Stomach (tissue), 9 donors: ENCODE data around the gene RYR3. TPM values are rescaled to one million over a fixed set of nuclear protein-coding genes. Genes with fewer than 3 reads are reported as not detected.

Source experiments
- DNase-seq, 2 donors: peaks; one replicate each; pipeline versions ENCODE4 v3.0.0 to v3.0.0-alpha.2; 2013 to 2019
- H3K27ac ChIP-seq, 5 donors: fragments of 200-600 bp in 4 of 5; sonication (generic) in 4 of 5; one replicate each; pipeline ENCODE4 v1.5.1; 2013 to 2019; ENCODE audit warnings: mild to moderate bottlenecking in 1 of 5, moderate library complexity in 1 of 5
- H3K27me3 ChIP-seq, 3 donors: fragments of 200-600 bp; sonication (generic); one replicate each; pipeline ENCODE4 v1.5.1; 2017 to 2019; ENCODE audit warnings: mixed run types in 1 of 3
- H3K36me3 ChIP-seq, 4 donors: fragments of 200-600 bp; sonication (generic); 1 replicate in 3 of 4; 2 replicates in 1 of 4; pipeline ENCODE4 v1.5.1; 2016 to 2019
- H3K4me1 ChIP-seq, 4 donors: fragments of 200-600 bp; sonication (generic); one replicate each; pipeline ENCODE4 v1.5.1; 2016 to 2019
- H3K4me3 ChIP-seq, 4 donors: fragments of 200-600 bp; sonication (generic) in 3 of 4; one replicate each; pipeline ENCODE4 v1.5.1; 2016 to 2019; ENCODE audit warnings: mild to moderate bottlenecking in 1 of 4
- H3K9me3 ChIP-seq, 4 donors: fragments of 200-600 bp; sonication (generic); one replicate each; pipeline ENCODE4 v1.5.1; 2016 to 2019
- CTCF ChIP-seq, 7 experiments: fragments of 450-650 bp in 4 of 7; fragments of 200-600 bp in 3 of 7; sonication (generic) in 3 of 7; IDR thresholded peaks; one replicate each; pipeline ENCODE4 v1.5.1; 2016 to 2019; ENCODE audit warnings: antibody characterized with exemption in 7 of 7, control low read depth in 2 of 7, mild to moderate bottlenecking in 1 of 7
- EP300 ChIP-seq: sonication (generic); formaldehyde crosslinking; IDR thresholded peaks from one replicate; pipeline ENCODE4 v1.6.1; 2017; ENCODE audit warnings: antibody characterized with exemption
- POLR2A ChIP-seq, 4 donors: fragments of 450-650 bp; IDR thresholded peaks; one replicate each; pipeline ENCODE4 v1.6.1; 2016; ENCODE audit warnings: antibody characterized with exemption in 4 of 4, control low read depth in 2 of 4, mild to moderate bottlenecking in 1 of 4, moderate library complexity in 1 of 4
- POLR2AphosphoS5 ChIP-seq, 3 donors: sonication (generic); formaldehyde crosslinking; IDR thresholded peaks; one replicate each; pipeline ENCODE4 v1.6.1; 2016; ENCODE audit warnings: antibody characterized with exemption in 3 of 3
- WGBS, 5 donors: extraction: QIAGEN DNeasy Blood & Tissue Kit in 3 of 5; methylation state at CpG; one replicate each; pipeline versions ENCODE4 v1.1.5 to v1.1.7; 2013 to 2018; 5-methylcytosine and 5-hydroxymethylcytosine counted together
- intact Hi-C: fragments of 100-400 bp; cut with DNase I; formaldehyde crosslinking; loops from one replicate; pipeline ENCODE4 v1.15.1; 2023; ENCODE audit warnings: low total_unique reads
- polyA plus RNA-seq, 3 donors: library from polyadenylated mRNA; stranded (reverse); fragments of 200-250 nt; gene quantifications; one replicate each; pipeline ENCODE4 v1.2.3, GENCODE V29; 2013
- total RNA-seq, 5 donors: library from RNA; depleted of rRNA; stranded (reverse); fragments of >200 nt; gene quantifications; one replicate each; pipeline versions ENCODE4 v1.1.0 to v1.2.3, GENCODE V29; 2014 to 2016
- donor health status: healthy with polysubstance abuse.
- donor health status: Bipolar disorder and iron deficiency.
- donor health status: healthy.

Gene RYR3
- total and polyA plus RNA-seq, 8 donors = 0.12 to 36.2 (median 4.0) TPM

- no peak overlapping the region for H3K4me3 ChIP-seq
- no peak for DNase-seq
- no peaks in the 10 kb centered on the region for H3K27me3 ChIP-seq
- no peaks in the 10 kb centered on the region for H3K9me3 ChIP-seq
- no peaks in the 10 kb centered on the region for H3K4me1 ChIP-seq
- intact Hi-C loops = no loop called here
- no peak for TF ChIP-seq POLR2AphosphoS5 (IDR thresholded peaks at IDR 0.05)
- no peak for TF ChIP-seq CTCF (IDR thresholded peaks at IDR 0.05)
- no peak for TF ChIP-seq EP300
- TF ChIP-seq POLR2A (IDR thresholded peaks at IDR 0.05) = no peak
- WGBS, 5 donors = 80 to 93% (median 88%) methylated on average over 3 of the region's 3 CpGs
- no peaks in the 10 kb centered on the region for H3K36me3 ChIP-seq
- no peak overlapping the region for H3K27ac ChIP-seq
Measured at GRCh38 chr15:33400941-33401340, 90.2 kb downstream of the RYR3 start.

GRCh38 chr15:33402600-33402999 is 91.8 kb downstream of the RYR3 start:
- TF ChIP-seq POLR2A (IDR thresholded peaks at IDR 0.05) (no peak), EP300 (no peak), CTCF (IDR thresholded peaks at IDR 0.05) (no peak), POLR2AphosphoS5 (IDR thresholded peaks at IDR 0.05) (no peak)
- Histone ChIP-seq H3K4me3 (no peak overlapping the region), H3K9me3 (no peaks in the 10 kb centered on the region), H3K4me1 (no peaks in the 10 kb centered on the region), H3K27ac (no peak overlapping the region), H3K27me3 (no peaks in the 10 kb centered on the region), H3K36me3 (no peaks in the 10 kb centered on the region)
- WGBS, 5 donors = 66 to 72% (median 70%) methylated on average over 2 of the region's 2 CpGs
- no peak for DNase-seq
- intact Hi-C loops = no loop called here

- WGBS, 5 donors = 84 to 100% (median 92%) methylated on average over 1 of the region's 1 CpG
- H3K36me3 ChIP-seq = no peaks in the 10 kb centered on the region
- H3K4me3 ChIP-seq = no peak overlapping the region
- H3K27ac ChIP-seq = no peak overlapping the region
- intact Hi-C loops = no loop called here
- no peaks in the 10 kb centered on the region for H3K9me3 ChIP-seq
- no peak for DNase-seq
- no peak for TF ChIP-seq CTCF (IDR thresholded peaks at IDR 0.05)
- no peak for TF ChIP-seq POLR2AphosphoS5 (IDR thresholded peaks at IDR 0.05)
- no peak for TF ChIP-seq POLR2A (IDR thresholded peaks at IDR 0.05)
- no peak for TF ChIP-seq EP300
- no peaks in the 10 kb centered on the region for H3K27me3 ChIP-seq
- H3K4me1 ChIP-seq = no peaks in the 10 kb centered on the region
Measured at GRCh38 chr15:33405096-33405495, 94.3 kb downstream of the RYR3 start.

GRCh38 chr15:33411596-33412540 is 101.1 kb downstream of the RYR3 start:
- TF ChIP-seq POLR2A (IDR thresholded peaks at IDR 0.05) = no peak
- no peak for TF ChIP-seq CTCF (IDR thresholded peaks at IDR 0.05)
- TF ChIP-seq EP300 = no peak
- no peak for TF ChIP-seq POLR2AphosphoS5 (IDR thresholded peaks at IDR 0.05)
- no peak overlapping the region for H3K4me3 ChIP-seq
- DNase-seq = no peak
- no peaks in the 10 kb centered on the region for H3K4me1 ChIP-seq
- WGBS, 5 donors = 73 to 80% (median 78%) methylated on average over 7 of the region's 7 CpGs
- H3K27me3 ChIP-seq = no peaks in the 10 kb centered on the region
- H3K9me3 ChIP-seq = peaks cover 0 to under 1% (median 0%) of the 10 kb centered on the region in 4 donors
- no peak overlapping the region for H3K27ac ChIP-seq
- intact Hi-C loops = no loop called here
- H3K36me3 ChIP-seq = no peaks in the 10 kb centered on the region
